Sigmoid colon (tissue), 4 donors: ENCODE results near the gene ISYNA1.

Source experiments
- CTCF ChIP-seq, 4 experiments: fragments of 450-650 bp in 3 of 4; fragments of 200-600 bp in 1 of 4; IDR thresholded peaks; one replicate each; pipeline ENCODE4 v1.5.1; 2016 to 2019; ENCODE audit warnings: antibody characterized with exemption in 4 of 4, mild to moderate bottlenecking in 3 of 4, moderate library complexity in 2 of 4
- EP300 ChIP-seq, 4 donors: sonication (generic); formaldehyde crosslinking; IDR thresholded peaks; one replicate each; pipeline ENCODE4 v1.6.1; 2017; ENCODE audit warnings: antibody characterized with exemption in 4 of 4
- POLR2A ChIP-seq, 2 donors: fragments of 450-650 bp; IDR thresholded peaks; one replicate each; pipeline ENCODE4 v1.6.1; 2016; ENCODE audit warnings: antibody characterized with exemption in 2 of 2, mild to moderate bottlenecking in 2 of 2, moderate library complexity in 2 of 2
- POLR2AphosphoS5 ChIP-seq, 4 donors: sonication (generic); formaldehyde crosslinking; IDR thresholded peaks; one replicate each; pipeline ENCODE4 v1.6.1; 2017; ENCODE audit warnings: antibody characterized with exemption in 4 of 4

- TF ChIP-seq CTCF (IDR thresholded peaks at IDR 0.05), result no peak
- TF ChIP-seq POLR2A (IDR thresholded peaks at IDR 0.05), result no peak
- no peak for TF ChIP-seq POLR2AphosphoS5 (IDR thresholded peaks at IDR 0.05)
- no peak for TF ChIP-seq EP300 (IDR thresholded peaks at IDR 0.05)
These were observed 1.3 kb upstream of the ISYNA1 start for GRCh38 chr19:18439025-18439909.
